HepG2 (cell line): ENCODE data around the gene TPM3. TPM values are rescaled to one million over a fixed set of nuclear protein-coding genes. Genes with fewer than 3 reads are reported as not detected.

Experiments used
- CEBPG ChIP-seq: IDR thresholded peaks from 2 replicates; pipeline ENCODE4 v1.6.1; 2016
- CREB1 ChIP-seq, 2 experiments: fragments of 450-650 bp in 1 of 2; IDR thresholded peaks; 2 replicates each; pipeline ENCODE4 v1.6.1; 2016 to 2017; ENCODE audit warnings: control low read depth in 1 of 2, mild to moderate bottlenecking in 1 of 2, missing compliant biosample characterization in 1 of 2, missing genetic modification characterization in 1 of 2
- CREM ChIP-seq, 2 experiments: sonication (generic) in 1 of 2; formaldehyde crosslinking in 1 of 2; IDR thresholded peaks; 2 replicates each; pipeline versions ENCODE4 v1.4.0 to v1.6.1; 2016 to 2020; ENCODE audit warnings: antibody characterized with exemption in 1 of 2, mild to moderate bottlenecking in 1 of 2, missing genetic modification reagents in 1 of 2
- DRAP1 ChIP-seq: IDR thresholded peaks from 2 replicates; pipeline ENCODE4 v1.6.1; 2016; ENCODE audit warnings: missing genetic modification reagents, missing compliant biosample characterization
- GATAD2A ChIP-seq: IDR thresholded peaks from 2 replicates; pipeline ENCODE4 v1.6.1; 2016
- HMGA1 ChIP-seq: sonication (generic); formaldehyde crosslinking; conservative IDR thresholded peaks from 2 replicates; pipeline ENCODE4 v1.4.0; 2020; ENCODE audit warnings: missing genetic modification reagents
- MED1 ChIP-seq: sonication (generic); formaldehyde crosslinking; IDR thresholded peaks from 2 replicates; pipeline ENCODE4 v1.4.0; 2020; ENCODE audit warnings: missing genetic modification reagents
- MIXL1 ChIP-seq: IDR thresholded peaks from 2 replicates; pipeline ENCODE4 v1.6.1; 2016
- NFIC ChIP-seq: IDR thresholded peaks from 2 replicates; pipeline ENCODE4 v1.6.1; 2012; ENCODE audit warnings: mild to moderate bottlenecking, low read length, inconsistent platforms
- NR2F1 ChIP-seq, 2 experiments: fragments of 450-650 bp in 1 of 2; formaldehyde crosslinking in 1 of 2; IDR thresholded peaks; 2 replicates each; pipeline versions ENCODE4 v1.5.0 to v1.6.1; 2016 to 2020; ENCODE audit warnings: mild to moderate bottlenecking in 1 of 2, missing compliant biosample characterization in 1 of 2, missing genetic modification reagents in 1 of 2, moderate library complexity in 1 of 2
- PHF5A ChIP-seq: IDR thresholded peaks from one replicate; pipeline ENCODE4 v1.6.1; 2018; ENCODE audit warnings: low read depth, missing genetic modification reagents; ENCODE audit not compliant: unreplicated experiment
- POGK ChIP-seq: sonication (generic); formaldehyde crosslinking; conservative IDR thresholded peaks from 2 replicates; pipeline ENCODE4 v1.8.0; 2022; ENCODE audit warnings: mild to moderate bottlenecking, moderate library complexity, missing genetic modification reagents
- POLR2A ChIP-seq, 2 experiments: IDR thresholded peaks; 2 replicates each; pipeline ENCODE4 v1.6.1; 2011; ENCODE audit warnings: low read depth in 2 of 2, low read length in 2 of 2, mild to moderate bottlenecking in 1 of 2, moderate library complexity in 1 of 2; ENCODE audit not compliant: insufficient read depth in 1 of 2
- POLR2AphosphoS5 ChIP-seq: IDR thresholded peaks from 2 replicates; pipeline ENCODE4 v1.6.1; 2012; ENCODE audit warnings: low read depth, low read length
- RNF2 ChIP-seq: fragments of 450-650 bp; conservative IDR thresholded peaks from 2 replicates; pipeline ENCODE4 v1.6.1; 2016; ENCODE audit warnings: low read depth
- TBP ChIP-seq: sonication (generic); formaldehyde crosslinking; IDR thresholded peaks from 2 replicates; pipeline ENCODE4 v1.5.0; 2020; ENCODE audit warnings: missing genetic modification reagents
- ZBTB1 ChIP-seq: sonication (generic); formaldehyde crosslinking; IDR thresholded peaks from 2 replicates; pipeline ENCODE4 v1.4.0; 2020; ENCODE audit warnings: missing genetic modification reagents, borderline replicate concordance
- ZNF251 ChIP-seq: sonication (generic); formaldehyde crosslinking; IDR thresholded peaks from 2 replicates; pipeline ENCODE4 v1.9.0; 2021; ENCODE audit warnings: mild to moderate bottlenecking, missing genetic modification reagents
- ZNF75D ChIP-seq: sonication (generic); formaldehyde crosslinking; IDR thresholded peaks from 2 replicates; pipeline ENCODE4 v1.8.1; 2023; ENCODE audit warnings: missing genetic modification reagents, mild to moderate bottlenecking, borderline replicate concordance
- polyA plus RNA-seq, 8 experiments: library from polyadenylated mRNA; depleted of rRNA in 3 of 8; stranded (reverse) in 7 of 8; unstranded in 1 of 8; fragments of >200 nt; fragmentation: Illumina TruSeq in 4 of 8; extraction: Trizol in 4 of 8; gene quantifications; 2 replicates each; pipeline versions ENCODE4 v1.2.1 to v1.2.3, GENCODE V29; 2011 to 2016; ENCODE audit warnings: low read depth in 4 of 8, missing spikeins in 1 of 8, mixed read lengths in 1 of 8; ENCODE audit not compliant: insufficient read depth in 1 of 8
- total RNA-seq, 5 experiments: library from RNA; depleted of rRNA; stranded (reverse); fragments of >200 nt; fragmentation: Illumina TruSeq; extraction: Trizol; gene quantifications; 2 replicates each; pipeline ENCODE4 v1.2.3, GENCODE V29; 2016; ENCODE audit warnings: low read depth in 1 of 5
- TF ChIP-seq, protein P1 (sequence below): IDR thresholded peaks from 2 replicates; pipeline ENCODE4 v1.6.1; 2016; ENCODE audit warnings: mild to moderate bottlenecking, missing biosample characterization, missing genetic modification reagents
- TF ChIP-seq, protein P2 (sequence below): sonication (generic); formaldehyde crosslinking; IDR thresholded peaks from 2 replicates; pipeline ENCODE4 v1.5.1; 2020; ENCODE audit warnings: mild to moderate bottlenecking, moderate library complexity, missing genetic modification reagents
- TF ChIP-seq, protein P3 (sequence below): sonication (generic); formaldehyde crosslinking; IDR thresholded peaks from 2 replicates; pipeline ENCODE4 v1.4.0; 2020; ENCODE audit warnings: missing genetic modification reagents, borderline replicate concordance
- TF ChIP-seq, protein P4 (sequence below): IDR thresholded peaks from 2 replicates; pipeline ENCODE4 v1.6.1; 2018; ENCODE audit warnings: missing genetic modification reagents

Gene TPM3
- total and polyA plus RNA-seq, 2 of the 13 experiments (the other 11 are each of a cell fraction or from before 2014, with no cell fraction given), result 160 to 307 TPM

- TF ChIP-seq, protein P1, sequence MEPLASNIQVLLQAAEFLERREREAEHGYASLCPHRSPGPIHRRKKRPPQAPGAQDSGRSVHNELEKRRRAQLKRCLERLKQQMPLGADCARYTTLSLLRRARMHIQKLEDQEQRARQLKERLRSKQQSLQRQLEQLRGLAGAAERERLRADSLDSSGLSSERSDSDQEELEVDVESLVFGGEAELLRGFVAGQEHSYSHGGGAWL (CRISPR knock-in tag), result no peak
- TF ChIP-seq MIXL1 (no peak), POGK (CRISPR knock-in tag) (no peak), NR2F1 (CRISPR knock-in tag; IDR thresholded peaks at IDR 0.05) (no peak), POLR2AphosphoS5 (peak; percentile 63), CREM (IDR thresholded peaks at IDR 0.05) (no peak), CREM (CRISPR knock-in tag; IDR thresholded peaks at IDR 0.05) (no peak), RNF2 (no peak), GATAD2A (CRISPR knock-in tag) (no peak), ZBTB1 (CRISPR knock-in tag) (no peak), POLR2A (IDR thresholded peaks at IDR 0.05; ENCODE audit: insufficient read depth in 1 of 2, low read depth in 2 of 2, low read length in 2 of 2) (peak; percentile 56 to 71; a peak in 2 of 4 replicates), ZNF75D (CRISPR knock-in tag) (no peak), PHF5A (no peak), TBP (no peak), CREB1 (IDR thresholded peaks at IDR 0.05) (no peak), CREB1 (CRISPR knock-in tag; IDR thresholded peaks at IDR 0.05) (no peak), HMGA1 (CRISPR knock-in tag) (no peak), DRAP1 (CRISPR knock-in tag) (peak; percentile 27; the same call in 1 of the 2 replicates), MED1 (CRISPR knock-in tag) (0 out of 2 replicates have a peak, but pooled peaks have one; percentile 10), CEBPG (CRISPR knock-in tag) (no peak), NFIC (0 out of 2 replicates have a peak, but pooled peaks have one; percentile 8), ZNF251 (CRISPR knock-in tag) (no peak)
- TF ChIP-seq, protein P2, sequence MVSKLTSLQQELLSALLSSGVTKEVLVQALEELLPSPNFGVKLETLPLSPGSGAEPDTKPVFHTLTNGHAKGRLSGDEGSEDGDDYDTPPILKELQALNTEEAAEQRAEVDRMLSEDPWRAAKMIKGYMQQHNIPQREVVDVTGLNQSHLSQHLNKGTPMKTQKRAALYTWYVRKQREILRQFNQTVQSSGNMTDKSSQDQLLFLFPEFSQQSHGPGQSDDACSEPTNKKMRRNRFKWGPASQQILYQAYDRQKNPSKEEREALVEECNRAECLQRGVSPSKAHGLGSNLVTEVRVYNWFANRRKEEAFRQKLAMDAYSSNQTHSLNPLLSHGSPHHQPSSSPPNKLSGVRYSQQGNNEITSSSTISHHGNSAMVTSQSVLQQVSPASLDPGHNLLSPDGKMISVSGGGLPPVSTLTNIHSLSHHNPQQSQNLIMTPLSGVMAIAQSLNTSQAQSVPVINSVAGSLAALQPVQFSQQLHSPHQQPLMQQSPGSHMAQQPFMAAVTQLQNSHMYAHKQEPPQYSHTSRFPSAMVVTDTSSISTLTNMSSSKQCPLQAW (CRISPR knock-in tag), result no peak
- TF ChIP-seq, protein P3, sequence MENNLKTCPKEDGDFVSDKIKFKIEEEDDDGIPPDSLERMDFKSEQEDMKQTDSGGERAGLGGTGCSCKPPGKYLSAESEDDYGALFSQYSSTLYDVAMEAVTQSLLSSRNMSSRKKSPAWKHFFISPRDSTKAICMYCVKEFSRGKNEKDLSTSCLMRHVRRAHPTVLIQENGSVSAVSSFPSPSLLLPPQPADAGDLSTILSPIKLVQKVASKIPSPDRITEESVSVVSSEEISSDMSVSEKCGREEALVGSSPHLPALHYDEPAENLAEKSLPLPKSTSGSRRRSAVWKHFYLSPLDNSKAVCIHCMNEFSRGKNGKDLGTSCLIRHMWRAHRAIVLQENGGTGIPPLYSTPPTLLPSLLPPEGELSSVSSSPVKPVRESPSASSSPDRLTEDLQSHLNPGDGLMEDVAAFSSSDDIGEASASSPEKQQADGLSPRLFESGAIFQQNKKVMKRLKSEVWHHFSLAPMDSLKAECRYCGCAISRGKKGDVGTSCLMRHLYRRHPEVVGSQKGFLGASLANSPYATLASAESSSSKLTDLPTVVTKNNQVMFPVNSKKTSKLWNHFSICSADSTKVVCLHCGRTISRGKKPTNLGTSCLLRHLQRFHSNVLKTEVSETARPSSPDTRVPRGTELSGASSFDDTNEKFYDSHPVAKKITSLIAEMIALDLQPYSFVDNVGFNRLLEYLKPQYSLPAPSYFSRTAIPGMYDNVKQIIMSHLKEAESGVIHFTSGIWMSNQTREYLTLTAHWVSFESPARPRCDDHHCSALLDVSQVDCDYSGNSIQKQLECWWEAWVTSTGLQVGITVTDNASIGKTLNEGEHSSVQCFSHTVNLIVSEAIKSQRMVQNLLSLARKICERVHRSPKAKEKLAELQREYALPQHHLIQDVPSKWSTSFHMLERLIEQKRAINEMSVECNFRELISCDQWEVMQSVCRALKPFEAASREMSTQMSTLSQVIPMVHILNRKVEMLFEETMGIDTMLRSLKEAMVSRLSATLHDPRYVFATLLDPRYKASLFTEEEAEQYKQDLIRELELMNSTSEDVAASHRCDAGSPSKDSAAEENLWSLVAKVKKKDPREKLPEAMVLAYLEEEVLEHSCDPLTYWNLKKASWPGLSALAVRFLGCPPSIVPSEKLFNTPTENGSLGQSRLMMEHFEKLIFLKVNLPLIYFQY (CRISPR knock-in tag), result no peak
- TF ChIP-seq, protein P4, sequence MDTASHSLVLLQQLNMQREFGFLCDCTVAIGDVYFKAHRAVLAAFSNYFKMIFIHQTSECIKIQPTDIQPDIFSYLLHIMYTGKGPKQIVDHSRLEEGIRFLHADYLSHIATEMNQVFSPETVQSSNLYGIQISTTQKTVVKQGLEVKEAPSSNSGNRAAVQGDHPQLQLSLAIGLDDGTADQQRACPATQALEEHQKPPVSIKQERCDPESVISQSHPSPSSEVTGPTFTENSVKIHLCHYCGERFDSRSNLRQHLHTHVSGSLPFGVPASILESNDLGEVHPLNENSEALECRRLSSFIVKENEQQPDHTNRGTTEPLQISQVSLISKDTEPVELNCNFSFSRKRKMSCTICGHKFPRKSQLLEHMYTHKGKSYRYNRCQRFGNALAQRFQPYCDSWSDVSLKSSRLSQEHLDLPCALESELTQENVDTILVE (CRISPR knock-in tag), result no peak
Observed at GRCh38 chr1:154219541-154219940, 27.6 kb upstream of the TPM3 start (continued).
